Peyer's patch (tissue), 4 donors: Measurements from ENCODE around the gene SEMA3C.

Source experiments
- POLR2A ChIP-seq, 2 donors: fragments of 450-650 bp; IDR thresholded peaks; one replicate each; pipeline ENCODE4 v1.5.1; 2017; ENCODE audit warnings: antibody characterized with exemption in 2 of 2, mild to moderate bottlenecking in 2 of 2, moderate library complexity in 2 of 2
- TF ChIP-seq, protein P1 (sequence below), 6 experiments: fragments of 450-650 bp in 4 of 6; fragments of 200-600 bp in 2 of 6; sonication (generic) in 1 of 6; IDR thresholded peaks; one replicate each; pipeline ENCODE4 v1.5.1; 2017 to 2019; ENCODE audit warnings: antibody characterized with exemption in 6 of 6, mild to moderate bottlenecking in 3 of 6, moderate library complexity in 1 of 6

DNA sequence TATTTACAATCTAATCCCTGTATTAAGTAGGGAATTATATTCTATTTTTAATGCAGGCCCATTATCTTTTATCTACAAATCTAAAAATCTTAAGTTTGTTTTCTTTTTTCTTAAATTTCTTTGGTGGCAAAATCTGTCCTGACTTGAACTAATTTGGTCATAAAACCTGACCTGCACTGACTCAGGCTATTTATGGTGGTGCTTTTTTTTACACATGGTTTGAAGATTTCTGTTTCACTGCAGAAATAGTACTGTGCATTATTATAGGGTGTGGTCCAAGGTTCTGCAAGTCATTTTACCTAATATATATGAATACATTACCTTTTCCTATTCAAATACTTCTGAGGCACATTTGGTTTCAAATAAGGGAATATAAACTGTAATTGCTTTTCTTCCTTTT, 143.4 kb downstream of the SEMA3C start:
- no peak for TF ChIP-seq POLR2A (IDR thresholded peaks at IDR 0.05)
- TF ChIP-seq, protein P1, sequence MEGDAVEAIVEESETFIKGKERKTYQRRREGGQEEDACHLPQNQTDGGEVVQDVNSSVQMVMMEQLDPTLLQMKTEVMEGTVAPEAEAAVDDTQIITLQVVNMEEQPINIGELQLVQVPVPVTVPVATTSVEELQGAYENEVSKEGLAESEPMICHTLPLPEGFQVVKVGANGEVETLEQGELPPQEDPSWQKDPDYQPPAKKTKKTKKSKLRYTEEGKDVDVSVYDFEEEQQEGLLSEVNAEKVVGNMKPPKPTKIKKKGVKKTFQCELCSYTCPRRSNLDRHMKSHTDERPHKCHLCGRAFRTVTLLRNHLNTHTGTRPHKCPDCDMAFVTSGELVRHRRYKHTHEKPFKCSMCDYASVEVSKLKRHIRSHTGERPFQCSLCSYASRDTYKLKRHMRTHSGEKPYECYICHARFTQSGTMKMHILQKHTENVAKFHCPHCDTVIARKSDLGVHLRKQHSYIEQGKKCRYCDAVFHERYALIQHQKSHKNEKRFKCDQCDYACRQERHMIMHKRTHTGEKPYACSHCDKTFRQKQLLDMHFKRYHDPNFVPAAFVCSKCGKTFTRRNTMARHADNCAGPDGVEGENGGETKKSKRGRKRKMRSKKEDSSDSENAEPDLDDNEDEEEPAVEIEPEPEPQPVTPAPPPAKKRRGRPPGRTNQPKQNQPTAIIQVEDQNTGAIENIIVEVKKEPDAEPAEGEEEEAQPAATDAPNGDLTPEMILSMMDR (IDR thresholded peaks at IDR 0.05): no peak
